ENCODE results near the gene RBM45. TPM values are rescaled to one million over a fixed set of nuclear protein-coding genes. Genes with fewer than 3 reads are reported as not detected.

Gene RBM45
- total RNA-seq, 3 donors from 2014 or later = 12.8 to 18.1 (median 15.4) TPM

DNA sequence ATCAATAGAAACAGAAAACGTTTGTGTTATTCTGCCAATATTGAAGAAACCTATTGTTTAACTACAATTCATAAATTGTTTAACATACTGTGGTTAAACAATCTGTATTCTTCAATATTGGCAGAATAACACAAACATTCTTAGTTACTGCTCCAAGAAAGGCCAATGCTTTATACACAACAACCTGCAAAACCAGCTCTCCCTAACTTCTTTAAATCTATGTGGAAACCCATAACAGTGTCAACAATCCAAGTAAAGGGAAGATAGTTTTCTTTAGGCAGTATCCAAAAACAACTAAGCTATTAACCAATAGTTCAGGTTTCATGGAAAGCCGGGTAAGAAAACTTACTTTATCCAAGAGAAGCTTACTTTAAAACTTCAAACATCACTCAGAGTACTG lies 6.2 kb upstream of the RBM45 start:
- Histone ChIP-seq H3K4me1 (no peaks in the 10 kb centered on the region), H3K9me3 (no peaks in the 10 kb centered on the region), H3K27me3 (no peaks in the 10 kb centered on the region), H3K27ac (peak overlapping the region; percentile 17 to 48), H3K36me3 (no peaks in the 10 kb centered on the region), H3K4me3 (no peak overlapping the region)
- intact Hi-C loops (cut with DNase I; ENCODE audit: low total_unique reads) = no loop called here
- no peak for DNase-seq (ENCODE audit: low spot score in 2 of 2)
- TF ChIP-seq POLR2A (IDR thresholded peaks at IDR 0.05) (no peak), POLR2AphosphoS5 (IDR thresholded peaks at IDR 0.05) (no peak)
- TF ChIP-seq, protein P1, sequence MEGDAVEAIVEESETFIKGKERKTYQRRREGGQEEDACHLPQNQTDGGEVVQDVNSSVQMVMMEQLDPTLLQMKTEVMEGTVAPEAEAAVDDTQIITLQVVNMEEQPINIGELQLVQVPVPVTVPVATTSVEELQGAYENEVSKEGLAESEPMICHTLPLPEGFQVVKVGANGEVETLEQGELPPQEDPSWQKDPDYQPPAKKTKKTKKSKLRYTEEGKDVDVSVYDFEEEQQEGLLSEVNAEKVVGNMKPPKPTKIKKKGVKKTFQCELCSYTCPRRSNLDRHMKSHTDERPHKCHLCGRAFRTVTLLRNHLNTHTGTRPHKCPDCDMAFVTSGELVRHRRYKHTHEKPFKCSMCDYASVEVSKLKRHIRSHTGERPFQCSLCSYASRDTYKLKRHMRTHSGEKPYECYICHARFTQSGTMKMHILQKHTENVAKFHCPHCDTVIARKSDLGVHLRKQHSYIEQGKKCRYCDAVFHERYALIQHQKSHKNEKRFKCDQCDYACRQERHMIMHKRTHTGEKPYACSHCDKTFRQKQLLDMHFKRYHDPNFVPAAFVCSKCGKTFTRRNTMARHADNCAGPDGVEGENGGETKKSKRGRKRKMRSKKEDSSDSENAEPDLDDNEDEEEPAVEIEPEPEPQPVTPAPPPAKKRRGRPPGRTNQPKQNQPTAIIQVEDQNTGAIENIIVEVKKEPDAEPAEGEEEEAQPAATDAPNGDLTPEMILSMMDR (IDR thresholded peaks at IDR 0.05) = no peak

DNA sequence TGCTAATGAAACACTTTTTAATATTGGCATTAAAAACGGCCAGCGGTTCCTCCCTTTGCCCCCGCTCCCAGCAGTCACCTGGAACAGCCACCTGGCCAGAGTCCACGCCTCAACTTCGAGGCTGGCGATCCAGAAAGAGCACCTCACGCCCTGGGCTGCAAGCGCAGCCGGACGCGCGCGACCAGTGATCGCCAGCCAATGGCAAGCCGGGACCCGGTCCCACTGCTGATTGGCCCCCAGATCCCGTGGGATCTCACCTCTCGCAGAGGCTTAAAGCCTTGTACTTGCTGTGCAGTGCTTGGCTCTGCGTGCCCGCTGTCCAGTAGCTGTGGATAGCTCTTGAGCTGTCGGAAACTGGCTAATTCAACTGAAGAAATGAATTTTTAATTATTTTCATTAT lies 4.1 kb upstream of the RBM45 start:
- intact Hi-C loops (cut with DNase I; ENCODE audit: low total_unique reads) = no loop called here
- no peaks in the 10 kb centered on the region for H3K36me3 ChIP-seq
- no peak for TF ChIP-seq POLR2A (IDR thresholded peaks at IDR 0.05)
- TF ChIP-seq, protein P1 (IDR thresholded peaks at IDR 0.05) = no peak
- no peak for TF ChIP-seq POLR2AphosphoS5 (IDR thresholded peaks at IDR 0.05)
- no peak overlapping the region for H3K27ac ChIP-seq
- H3K9me3 ChIP-seq = no peaks in the 10 kb centered on the region
- no peak for DNase-seq (ENCODE audit: low spot score in 2 of 2)
- no peak overlapping the region for H3K4me3 ChIP-seq
- H3K4me1 ChIP-seq = no peaks in the 10 kb centered on the region
- H3K27me3 ChIP-seq = no peaks in the 10 kb centered on the region

DNA sequence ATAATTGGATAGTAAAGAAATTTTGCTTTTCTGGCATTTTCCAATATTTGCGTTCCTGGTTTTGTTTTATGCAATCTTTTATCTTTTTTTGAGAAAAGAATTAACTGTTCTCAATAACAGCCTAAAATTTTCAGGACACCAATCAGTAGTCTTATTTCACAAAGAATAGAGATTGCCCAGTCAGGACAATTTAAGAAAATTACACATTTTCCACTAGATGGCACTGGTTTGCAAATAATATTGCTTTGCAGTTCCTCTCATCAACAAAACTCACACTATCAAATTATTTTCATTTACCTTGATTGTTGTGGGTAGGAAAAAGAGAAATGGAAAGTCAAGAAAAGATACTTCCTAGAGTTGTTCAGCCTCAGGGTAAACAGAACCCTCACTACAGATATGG lies 2.4 kb upstream of the RBM45 start:
- Histone ChIP-seq H3K36me3 (no peaks in the 10 kb centered on the region), H3K27ac (no peak overlapping the region), H3K4me1 (no peaks in the 10 kb centered on the region), H3K9me3 (no peaks in the 10 kb centered on the region), H3K27me3 (no peaks in the 10 kb centered on the region), H3K4me3 (no peak overlapping the region)
- no peak for DNase-seq (ENCODE audit: low spot score in 2 of 2)
- TF ChIP-seq, protein P1 (IDR thresholded peaks at IDR 0.05) = peak in 2 of 3 donors; percentile 32 to 53
- TF ChIP-seq POLR2A (IDR thresholded peaks at IDR 0.05) = no peak
- TF ChIP-seq POLR2AphosphoS5 (IDR thresholded peaks at IDR 0.05) = no peak
- intact Hi-C loops (cut with DNase I; ENCODE audit: low total_unique reads) = no loop called here

DNA sequence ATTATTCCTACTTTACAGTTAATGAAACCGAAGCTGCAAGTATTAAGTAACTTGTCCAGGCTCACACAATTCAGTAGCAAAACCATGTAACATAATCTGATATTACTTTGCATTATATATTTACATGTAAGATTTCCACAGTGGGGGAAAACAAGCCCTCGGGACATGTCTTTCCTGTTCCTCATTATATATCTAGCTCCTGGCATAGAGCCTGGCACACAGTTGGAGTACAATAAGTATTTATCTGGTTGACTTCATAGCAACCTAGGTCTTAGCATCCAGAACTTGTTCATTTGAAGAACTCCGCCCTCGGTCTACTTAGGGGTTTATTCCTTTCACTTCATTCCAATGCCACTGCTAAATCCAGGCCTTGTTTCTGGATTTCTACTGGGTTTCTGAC lies 1.6 kb upstream of the RBM45 start:
- TF ChIP-seq POLR2A (IDR thresholded peaks at IDR 0.05) = no peak
- TF ChIP-seq, protein P1 (IDR thresholded peaks at IDR 0.05) = no peak
- no peak for TF ChIP-seq POLR2AphosphoS5 (IDR thresholded peaks at IDR 0.05)
- Histone ChIP-seq H3K4me3 (no peak overlapping the region), H3K4me1 (no peaks in the 10 kb centered on the region), H3K9me3 (no peaks in the 10 kb centered on the region), H3K27me3 (no peaks in the 10 kb centered on the region), H3K36me3 (no peaks in the 10 kb centered on the region), H3K27ac (no peak overlapping the region)
- no peak for DNase-seq (ENCODE audit: low spot score in 2 of 2)
- intact Hi-C loops (cut with DNase I; ENCODE audit: low total_unique reads) = no loop called here

DNA sequence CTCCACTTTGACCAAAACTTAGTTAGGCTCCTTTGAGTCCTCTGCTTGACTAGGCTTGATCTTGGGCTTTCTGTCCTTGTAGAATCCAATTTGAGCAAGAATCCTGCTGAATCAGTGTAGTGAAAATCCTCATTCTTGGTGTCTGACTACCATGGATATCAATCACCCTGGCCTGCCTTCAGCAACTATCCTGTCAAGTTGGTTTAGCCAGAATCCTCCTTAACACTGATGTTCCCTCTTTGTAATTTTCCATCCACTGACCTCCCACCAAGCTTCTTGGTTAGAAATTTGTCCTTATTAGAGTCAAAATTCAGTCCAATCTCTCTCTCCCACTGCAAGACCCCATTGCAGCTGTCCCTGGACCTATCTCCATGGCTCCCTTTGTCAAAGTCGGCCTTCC lies 494 bp upstream of the RBM45 start:
- no peak for DNase-seq (ENCODE audit: low spot score in 2 of 2)
- no peaks in the 10 kb centered on the region for H3K9me3 ChIP-seq
- H3K27me3 ChIP-seq = no peaks in the 10 kb centered on the region
- no peaks in the 10 kb centered on the region for H3K36me3 ChIP-seq
- H3K27ac ChIP-seq = peak overlapping the region; percentile 69 to 83
- H3K4me3 ChIP-seq = peak overlapping the region in 2 of 3 donors; percentile 75 to 84
- intact Hi-C loops (cut with DNase I; ENCODE audit: low total_unique reads) = no loop called here
- TF ChIP-seq, protein P1 (IDR thresholded peaks at IDR 0.05) = no peak
- TF ChIP-seq POLR2A (IDR thresholded peaks at IDR 0.05) = no peak
- no peaks in the 10 kb centered on the region for H3K4me1 ChIP-seq

All from breast epithelium (tissue), 4 donors.